GM15510 (cell line): ENCODE data around the gene TAF15.

ENCODE experiments used
- POLR2A ChIP-seq: IDR thresholded peaks from 3 replicates; pipeline ENCODE4 v1.6.1; 2011; ENCODE audit warnings: borderline replicate concordance; ENCODE audit not compliant: insufficient read length; ENCODE audit errors: extremely low read depth

TAF15 gene

DNA sequence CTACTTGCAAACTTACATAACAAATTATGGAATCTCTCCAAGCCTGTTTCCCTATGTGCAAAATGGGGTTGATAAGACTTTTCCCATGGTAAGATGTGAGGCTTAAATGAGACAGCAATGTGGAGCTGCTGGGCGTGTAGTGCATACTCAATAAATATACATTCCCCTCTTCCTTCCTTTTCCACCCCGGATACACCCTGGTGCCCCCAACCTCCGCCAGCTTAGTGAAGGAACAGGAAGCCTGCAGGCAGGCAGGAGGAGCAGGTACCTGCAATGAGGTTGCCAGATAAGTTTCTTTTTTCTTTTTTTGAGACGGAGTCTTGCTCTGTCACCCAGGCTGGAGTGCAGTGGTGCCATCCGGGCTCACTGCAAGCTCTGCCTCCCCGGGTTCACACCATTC, 33.7 kb upstream of the TAF15 start:
- TF ChIP-seq POLR2A: no peak

DNA sequence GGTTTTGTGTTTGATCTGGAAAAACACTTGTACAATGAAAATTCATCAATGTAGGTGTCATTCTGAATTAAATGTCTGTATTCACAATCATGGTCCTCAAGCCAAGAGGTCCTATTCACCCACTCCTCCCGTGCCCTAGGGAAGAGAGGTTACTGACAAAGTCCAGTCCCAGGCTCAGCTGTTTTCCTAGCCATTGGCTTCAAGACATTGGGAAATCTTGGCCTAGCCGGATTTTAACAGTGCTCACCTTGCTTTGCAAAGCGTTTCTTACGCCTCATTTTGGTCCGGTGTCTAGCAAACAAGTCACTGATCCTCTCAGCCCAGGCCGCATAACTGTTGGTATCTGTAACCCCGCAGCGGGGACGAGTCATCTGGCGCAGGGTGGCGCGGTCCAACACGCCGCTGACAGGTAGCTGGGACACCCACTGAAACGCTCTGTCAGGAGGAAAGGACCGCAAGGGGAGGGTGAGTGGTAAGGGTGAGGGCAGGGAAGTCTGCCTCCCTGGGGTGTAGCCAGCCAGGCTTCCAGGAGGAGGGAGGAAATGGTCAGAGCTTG, 30.6 kb upstream of the TAF15 start:
- TF ChIP-seq POLR2A: no peak

DNA sequence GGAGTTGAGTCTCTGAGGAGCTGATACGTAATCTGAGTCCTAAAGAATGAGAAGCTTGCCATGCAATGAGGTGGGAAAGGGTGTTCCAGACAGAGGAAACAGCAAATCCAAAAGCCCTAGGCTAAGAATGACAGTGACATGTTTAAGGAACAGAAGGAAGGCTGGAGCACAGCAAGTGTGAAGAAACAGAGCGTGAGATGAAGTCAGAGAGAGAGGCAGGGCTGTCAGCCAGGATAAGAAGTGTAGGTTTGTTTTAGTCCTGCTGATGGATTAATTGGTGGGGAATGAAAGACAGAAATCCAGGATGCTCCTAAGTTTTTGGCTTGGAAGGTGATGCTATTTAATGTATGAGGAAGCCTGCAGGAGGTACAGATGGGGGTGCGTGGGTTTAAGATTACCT, 28.3 kb upstream of the TAF15 start:
- TF ChIP-seq POLR2A: no peak

DNA sequence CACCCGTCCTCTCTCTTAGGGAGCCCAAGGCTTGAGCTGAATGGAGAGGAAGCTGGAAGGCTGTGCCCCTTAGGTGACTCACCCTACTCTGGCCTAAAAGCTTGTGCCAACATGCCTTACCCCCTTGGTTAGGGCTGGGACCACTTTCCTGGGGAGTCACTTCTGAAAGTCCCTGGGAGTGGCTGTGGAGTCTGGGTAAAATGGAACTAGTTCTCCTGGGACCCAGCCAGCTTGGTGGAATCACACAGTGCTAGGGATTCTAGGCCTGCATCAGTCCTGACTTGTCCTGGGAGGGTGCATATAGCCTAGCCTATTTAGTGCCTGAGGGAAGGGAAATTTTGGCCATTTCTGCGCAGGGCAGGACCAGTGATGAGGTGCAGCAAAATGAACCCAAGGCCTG, 24.4 kb upstream of the TAF15 start:
- TF ChIP-seq POLR2A: no peak

DNA sequence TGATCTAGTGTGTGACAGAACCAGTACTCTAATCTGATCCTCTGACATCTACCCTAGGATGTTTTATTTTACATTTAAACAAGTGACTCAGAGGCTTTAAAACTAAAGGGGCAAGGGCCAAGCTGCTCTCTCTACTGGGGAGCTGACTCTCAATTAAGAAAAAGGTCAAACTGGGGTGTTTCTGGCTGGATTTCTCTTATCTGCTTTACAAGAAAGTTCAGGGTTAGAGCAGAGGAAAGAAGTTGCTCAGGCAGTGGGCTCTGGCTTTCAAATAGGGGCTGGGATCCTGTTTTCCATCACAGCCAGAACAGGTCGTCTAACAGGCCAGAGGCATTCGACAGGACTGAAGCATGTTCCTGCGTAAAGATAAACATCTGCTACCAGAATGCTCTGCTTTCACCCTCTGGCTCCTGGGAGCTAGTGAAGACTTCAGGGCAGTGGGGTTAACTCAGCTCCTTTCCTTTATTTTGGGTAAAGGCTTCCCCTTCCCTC, 22.3 kb upstream of the TAF15 start:
- no peak for TF ChIP-seq POLR2A

DNA sequence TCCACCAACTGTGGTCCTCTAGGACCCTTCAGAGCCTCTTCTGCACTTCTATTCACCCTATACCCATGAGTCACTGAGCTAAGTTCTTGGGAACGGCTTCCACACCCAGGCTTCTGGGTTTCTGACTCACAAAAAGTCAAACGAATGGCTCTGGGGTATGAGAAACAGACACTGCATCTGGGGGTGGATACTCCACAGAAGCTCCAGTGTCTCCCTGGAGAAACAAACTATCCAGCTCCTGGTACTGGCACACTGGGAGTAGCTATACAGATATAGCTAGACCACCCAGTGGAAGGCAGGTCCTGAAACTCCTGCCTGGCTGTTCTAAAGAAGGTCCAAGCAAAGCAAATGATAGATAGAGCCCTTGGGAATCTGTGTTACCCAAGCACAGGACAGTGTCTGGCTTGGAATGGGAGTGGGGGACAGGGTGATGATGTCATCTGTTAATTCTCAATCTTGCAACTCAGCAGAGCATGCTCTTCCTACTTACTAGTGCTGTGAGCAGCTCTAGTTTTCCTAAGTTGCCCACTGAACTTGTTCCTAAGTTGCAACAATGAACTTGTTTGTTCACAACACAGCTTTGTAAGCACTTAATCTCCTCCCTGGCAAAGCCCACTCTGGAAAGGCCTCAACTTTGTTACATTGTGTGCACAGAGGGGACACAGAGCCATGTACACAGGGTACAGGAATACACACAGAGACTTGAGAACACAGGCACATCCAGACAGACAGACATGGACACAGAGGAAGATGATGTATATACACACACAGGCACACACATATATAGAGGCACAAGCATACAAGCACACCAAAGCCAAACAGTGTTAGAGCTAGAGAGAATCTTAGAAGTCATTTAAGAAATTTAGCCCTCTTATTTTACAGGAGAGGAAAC, 20.6 kb upstream of the TAF15 start:
- no peak for TF ChIP-seq POLR2A

DNA sequence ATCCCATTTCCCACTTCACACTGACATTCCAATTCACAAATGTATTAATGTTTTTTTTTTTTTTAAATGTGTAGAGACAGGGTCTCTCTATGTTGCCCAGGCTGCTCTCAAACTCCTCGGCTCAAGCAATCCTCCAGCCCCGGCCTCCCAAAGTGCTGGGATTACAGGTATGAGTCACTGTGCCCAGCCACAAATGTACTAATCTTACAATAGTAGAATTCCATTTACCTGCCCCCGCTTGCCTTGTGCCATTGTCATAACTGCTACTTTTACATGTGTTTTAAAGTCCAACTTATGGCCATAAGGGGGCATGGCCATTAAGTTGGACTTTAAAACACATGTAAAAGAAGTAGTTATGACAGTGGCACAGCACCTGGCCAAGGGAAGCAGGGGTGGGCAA, 18.4 kb upstream of the TAF15 start:
- TF ChIP-seq POLR2A: no peak

DNA sequence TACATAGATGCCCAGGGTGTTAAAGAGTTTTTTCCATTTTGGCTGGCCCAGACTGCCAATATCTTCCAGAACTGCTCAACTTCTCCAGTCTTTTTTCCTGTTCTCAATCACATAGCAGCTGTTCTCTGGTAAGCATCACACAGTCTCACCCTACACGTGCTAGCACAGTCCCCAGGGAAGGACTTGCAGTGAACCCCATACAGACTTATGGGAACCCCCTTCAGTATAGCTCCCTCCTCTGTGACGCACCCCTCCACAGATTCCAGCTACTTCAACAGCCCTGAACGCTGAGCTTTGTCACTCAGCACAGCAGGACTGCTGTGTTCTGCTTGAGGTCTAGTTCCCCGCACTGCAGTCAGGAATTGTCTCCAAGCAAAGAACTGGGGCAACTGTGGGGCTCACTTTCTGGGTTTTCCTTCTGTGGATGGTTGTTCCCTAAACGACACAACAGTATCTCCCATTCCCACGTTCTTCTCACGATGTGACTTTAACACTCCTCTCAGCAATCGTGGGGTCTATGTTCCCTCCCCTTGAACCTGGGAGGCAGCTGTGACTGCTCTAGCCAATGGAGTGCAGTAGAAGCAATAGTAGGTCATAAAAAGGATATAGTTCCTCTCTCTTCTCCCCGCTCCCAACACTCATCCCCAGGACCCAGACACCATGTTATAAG, 17.5 kb upstream of the TAF15 start:
- TF ChIP-seq POLR2A: no peak

DNA sequence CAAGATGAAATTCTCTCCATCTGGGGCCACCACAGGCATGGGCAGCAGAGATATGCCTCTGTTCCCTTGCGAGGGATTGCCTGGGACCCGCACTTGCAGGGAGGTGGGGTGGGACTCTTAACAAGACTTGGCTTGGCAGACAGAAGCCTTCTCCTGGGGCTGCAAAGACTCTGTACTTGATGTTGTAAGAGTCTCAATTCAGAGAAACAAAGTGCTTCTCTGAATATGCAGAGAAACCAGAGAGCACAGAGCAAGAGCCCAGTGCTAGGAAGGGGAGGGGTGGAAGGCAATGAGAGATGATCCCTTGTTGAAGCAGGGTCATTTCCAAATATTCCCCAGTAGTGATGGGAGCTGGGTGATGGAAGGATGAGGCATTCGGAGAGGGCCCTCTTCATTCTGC, 16.0 kb upstream of the TAF15 start:
- no peak for TF ChIP-seq POLR2A

DNA sequence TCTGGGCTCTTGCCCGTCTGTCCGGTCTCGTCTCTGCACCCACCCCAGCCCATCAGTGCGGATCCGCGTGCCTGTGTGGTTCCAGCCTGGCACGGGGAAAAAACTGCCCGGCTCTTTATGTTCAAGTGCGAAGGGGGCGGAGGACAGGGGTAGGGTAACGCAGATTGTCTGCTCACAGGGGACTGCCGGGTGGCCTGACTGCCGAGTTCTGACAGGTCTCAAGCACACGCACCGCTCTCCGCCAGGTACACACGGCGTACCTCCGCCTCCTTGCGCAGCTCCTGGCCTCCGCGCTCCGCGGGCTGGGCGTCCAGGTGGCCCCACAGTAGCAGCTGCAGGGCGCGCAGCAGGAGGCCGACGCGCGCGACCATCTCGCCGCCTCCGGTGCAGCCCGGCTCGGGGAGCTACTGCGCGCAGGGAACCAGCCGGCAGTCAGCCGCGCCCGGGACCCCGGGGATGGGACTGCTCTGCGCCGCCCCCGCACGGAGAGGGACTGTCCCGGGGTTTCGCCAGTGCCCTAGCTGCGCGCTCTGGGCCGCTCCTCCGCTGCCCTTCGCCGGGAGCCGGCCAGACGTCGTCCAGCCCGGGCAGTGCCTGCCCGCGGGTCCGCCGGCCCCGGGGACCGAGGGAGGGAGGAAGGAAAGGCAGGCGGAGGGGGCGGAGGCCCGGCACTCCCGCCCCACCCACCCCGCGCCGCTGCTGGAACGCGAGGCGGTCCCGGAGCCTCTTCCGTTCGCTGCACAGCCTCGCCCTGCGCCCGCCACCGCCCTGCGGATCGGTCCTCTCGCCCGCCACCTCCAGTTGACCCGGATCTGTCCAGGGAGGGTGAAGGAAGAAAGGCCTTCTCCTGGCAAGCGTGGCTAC, 14.0 kb upstream of the TAF15 start, which contains the start of gene MMP28:
TSS of gene MMP28 (minus strand) at position 635 of the 864 bp plus-strand sequence. CDS start at position 371, 264 bp downstream.
- TF ChIP-seq POLR2A: no peak

DNA sequence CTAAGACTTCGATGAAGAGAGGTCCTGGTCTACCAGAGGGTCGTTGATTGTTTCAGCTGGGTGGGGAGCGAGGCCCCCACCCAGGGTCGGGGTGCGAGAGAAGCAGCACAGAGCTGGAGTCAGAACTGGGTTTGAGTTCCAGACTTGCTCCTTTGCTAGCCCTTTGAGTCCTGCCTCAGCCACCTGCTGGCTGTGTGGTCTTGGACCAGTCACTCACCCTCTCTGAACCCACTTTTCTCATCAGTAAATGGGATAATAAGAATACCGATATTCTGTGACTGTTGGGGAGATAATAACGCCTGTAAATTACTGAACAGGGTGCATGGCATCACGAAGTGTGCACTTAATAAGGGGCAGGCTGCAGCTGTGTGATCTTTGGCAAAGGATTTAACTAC, 13.4 kb upstream of the TAF15 start:
- no peak for TF ChIP-seq POLR2A

DNA sequence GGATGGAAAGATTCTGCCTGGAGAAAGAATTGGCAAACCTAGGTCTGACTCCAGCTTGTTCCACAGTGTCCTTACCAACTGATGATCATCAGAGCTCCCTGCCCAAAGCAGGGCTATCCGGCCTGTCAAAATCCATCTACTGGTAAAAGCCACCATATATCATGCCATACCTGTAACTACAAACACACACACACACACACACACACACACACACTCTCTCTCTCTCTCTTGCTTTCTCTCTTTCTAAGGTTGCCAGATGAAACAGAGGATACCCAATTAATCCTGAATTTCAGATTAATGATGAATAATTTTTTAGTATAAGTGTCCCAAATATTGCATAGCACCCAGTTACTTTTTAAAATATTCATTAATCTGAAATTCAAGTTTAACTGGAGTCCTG, 12.3 kb upstream of the TAF15 start:
- no peak for TF ChIP-seq POLR2A

DNA sequence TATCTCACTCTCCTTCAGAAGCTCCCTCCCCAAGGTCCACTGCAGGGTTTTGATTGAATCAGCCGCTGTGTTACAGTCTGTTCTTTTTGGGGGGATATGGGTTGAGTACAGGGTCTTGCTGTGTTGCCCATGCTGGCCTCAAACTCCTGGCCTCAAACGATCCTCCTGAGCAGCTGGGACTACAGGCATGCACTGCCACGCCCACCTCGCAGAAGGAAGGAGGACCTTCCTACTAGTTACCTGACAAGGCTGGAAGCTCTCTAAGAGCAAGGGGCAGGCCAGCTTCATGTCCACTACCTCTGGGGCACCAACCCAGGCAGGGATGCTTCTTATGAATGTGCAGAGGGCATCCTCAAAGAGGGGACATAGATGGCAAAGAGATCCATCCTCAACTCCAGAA, 11.9 kb upstream of the TAF15 start:
- no peak for TF ChIP-seq POLR2A

DNA sequence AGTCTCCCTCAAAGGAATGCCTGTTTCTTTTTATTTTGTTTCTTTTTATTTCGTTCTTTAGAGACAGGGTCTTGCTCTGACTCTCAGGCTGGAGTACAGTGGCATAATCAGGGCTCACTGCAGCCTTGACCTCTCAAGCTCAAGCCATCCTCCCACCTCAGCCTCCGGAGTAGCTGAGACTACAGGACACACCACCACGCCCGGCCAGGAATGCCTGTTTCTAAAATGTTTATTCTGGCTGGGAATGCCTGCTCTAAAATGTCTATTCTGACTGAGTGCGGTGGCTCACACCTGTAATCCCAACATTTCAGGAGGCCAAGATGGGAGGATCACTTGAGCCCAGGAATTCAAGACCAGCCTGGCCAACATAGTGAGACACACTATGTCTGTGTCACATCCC, 11.4 kb upstream of the TAF15 start:
- no peak for TF ChIP-seq POLR2A
